ENCODE measurements around the gene DCHS2. TPM values are rescaled to one million over a fixed set of nuclear protein-coding genes. Genes with fewer than 3 reads are reported as not detected.
A peak's percentile ranks its signal among the peaks of the same experiment; 100 is the strongest.

Gene DCHS2
- total RNA-seq, 2 experiments from 2014 or later: 0.16 to 0.22 TPM

DNA sequence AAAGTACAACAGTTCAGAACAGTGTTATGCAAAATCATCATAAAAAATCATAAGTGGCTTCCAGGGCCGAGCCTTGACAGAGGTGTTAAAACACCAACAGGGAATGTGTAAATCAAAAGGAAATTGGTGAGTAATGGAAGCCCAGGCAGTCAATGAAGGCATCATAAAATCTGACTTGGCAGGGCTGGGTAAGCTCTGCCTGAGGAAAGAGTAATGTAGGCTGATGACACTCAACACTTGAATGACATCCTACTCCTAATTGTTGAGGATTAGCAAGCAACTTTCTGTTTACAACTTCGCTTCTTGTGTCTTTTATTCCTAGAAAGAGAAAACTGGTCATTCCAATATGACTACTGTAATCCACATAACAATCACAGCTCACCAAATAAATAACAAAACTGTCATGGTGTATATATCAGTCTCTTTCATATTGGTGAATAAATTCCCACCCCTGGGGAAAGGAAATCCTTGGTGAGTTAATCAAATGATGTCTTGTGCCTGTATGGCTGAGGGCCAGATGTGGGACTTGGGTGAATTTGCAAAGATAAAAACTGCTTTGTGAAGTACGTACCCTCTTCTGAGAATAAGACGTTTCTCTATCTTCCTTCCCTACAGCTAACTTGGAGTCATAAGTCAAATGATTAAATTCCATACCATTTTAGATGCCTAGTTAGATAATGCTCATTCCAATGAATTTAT is 196.8 kb downstream of the DCHS2 start:
- H3K36me3 ChIP-seq (ENCODE audit: insufficient read depth, low read length): no peaks in the 10 kb centered on the region
- Mint-ChIP-seq H3K4me1 (ENCODE audit: low read depth) (no peaks in the 10 kb centered on the region), H3K27me3 (peaks cover 15% of the 10 kb centered on the region), H3K9me3 (no peaks in the 10 kb centered on the region), H3K4me3 (no peak overlapping the region), H3K27ac (no peak overlapping the region), H3K36me3 (ENCODE audit: low read depth) (no peaks in the 10 kb centered on the region)
- H3K27ac ChIP-seq (ENCODE audit: low read depth in 1 of 2, low read length in 2 of 2): no peak overlapping the region
- H3K4me3 ChIP-seq (ENCODE audit: low read length): no peak overlapping the region
- H3K4me1 ChIP-seq (ENCODE audit: insufficient read depth, low read length): no peaks in the 10 kb centered on the region
- H3K9me3 ChIP-seq (ENCODE audit: control insufficient read depth in 1 of 2, insufficient read depth in 1 of 2, low read length in 2 of 2): no peaks in the 10 kb centered on the region
- ATAC-seq (ENCODE audit: poor library complexity): no peak
- ChIA-PET CTCF (no interaction called here), POLR2A (no interaction called here)
- intact Hi-C loops (cut with DNase I, micrococcal nuclease): no loop called here
- DNase-seq: no peak
- peaks cover 0 to 3% of the 10 kb centered on the region in 2 experiments for H3K27me3 ChIP-seq (ENCODE audit: control insufficient read depth in 1 of 2, insufficient read depth in 2 of 2, low read length in 2 of 2)
- TF ChIP-seq, protein P1, sequence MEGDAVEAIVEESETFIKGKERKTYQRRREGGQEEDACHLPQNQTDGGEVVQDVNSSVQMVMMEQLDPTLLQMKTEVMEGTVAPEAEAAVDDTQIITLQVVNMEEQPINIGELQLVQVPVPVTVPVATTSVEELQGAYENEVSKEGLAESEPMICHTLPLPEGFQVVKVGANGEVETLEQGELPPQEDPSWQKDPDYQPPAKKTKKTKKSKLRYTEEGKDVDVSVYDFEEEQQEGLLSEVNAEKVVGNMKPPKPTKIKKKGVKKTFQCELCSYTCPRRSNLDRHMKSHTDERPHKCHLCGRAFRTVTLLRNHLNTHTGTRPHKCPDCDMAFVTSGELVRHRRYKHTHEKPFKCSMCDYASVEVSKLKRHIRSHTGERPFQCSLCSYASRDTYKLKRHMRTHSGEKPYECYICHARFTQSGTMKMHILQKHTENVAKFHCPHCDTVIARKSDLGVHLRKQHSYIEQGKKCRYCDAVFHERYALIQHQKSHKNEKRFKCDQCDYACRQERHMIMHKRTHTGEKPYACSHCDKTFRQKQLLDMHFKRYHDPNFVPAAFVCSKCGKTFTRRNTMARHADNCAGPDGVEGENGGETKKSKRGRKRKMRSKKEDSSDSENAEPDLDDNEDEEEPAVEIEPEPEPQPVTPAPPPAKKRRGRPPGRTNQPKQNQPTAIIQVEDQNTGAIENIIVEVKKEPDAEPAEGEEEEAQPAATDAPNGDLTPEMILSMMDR (IDR thresholded peaks at IDR 0.05): no peak

DNA sequence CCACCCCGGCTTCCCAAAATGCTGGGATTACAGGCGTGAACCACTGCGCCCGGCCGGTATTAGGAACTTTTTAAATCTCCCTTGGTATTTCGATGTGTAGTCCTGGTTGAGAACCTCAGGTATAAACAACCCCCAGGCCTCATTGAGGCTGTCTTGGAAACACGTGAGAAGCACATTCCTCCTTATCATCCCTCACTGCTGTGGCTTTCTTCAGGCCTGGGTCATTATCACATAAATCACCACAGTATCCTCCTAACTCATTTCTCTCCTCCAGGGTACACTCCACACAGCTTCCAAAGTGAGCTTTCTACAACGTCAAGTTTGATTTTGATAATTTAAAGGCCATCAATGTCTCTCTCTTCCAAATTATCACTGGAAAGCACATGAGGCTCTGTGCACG is 198.2 kb downstream of the DCHS2 start:
- no peak for ATAC-seq (ENCODE audit: poor library complexity)
- H3K4me1 ChIP-seq (ENCODE audit: insufficient read depth, low read length): no peaks in the 10 kb centered on the region
- H3K9me3 ChIP-seq (ENCODE audit: control insufficient read depth in 1 of 2, insufficient read depth in 1 of 2, low read length in 2 of 2): no peaks in the 10 kb centered on the region
- H3K36me3 ChIP-seq (ENCODE audit: insufficient read depth, low read length): no peaks in the 10 kb centered on the region
- H3K4me3 ChIP-seq (ENCODE audit: low read length): no peak overlapping the region
- ChIA-PET POLR2A (no interaction called here), CTCF (no interaction called here)
- H3K27ac ChIP-seq (ENCODE audit: low read depth in 1 of 2, low read length in 2 of 2): no peak overlapping the region
- Mint-ChIP-seq H3K27me3 (peaks cover 21% of the 10 kb centered on the region), H3K27ac (no peak overlapping the region), H3K36me3 (ENCODE audit: low read depth) (no peaks in the 10 kb centered on the region), H3K9me3 (no peaks in the 10 kb centered on the region), H3K4me1 (ENCODE audit: low read depth) (no peaks in the 10 kb centered on the region), H3K4me3 (no peak overlapping the region)
- TF ChIP-seq, protein P1 (IDR thresholded peaks at IDR 0.05): no peak
- no peak for DNase-seq
- intact Hi-C loops (cut with DNase I, micrococcal nuclease): no loop called here
- H3K27me3 ChIP-seq (ENCODE audit: control insufficient read depth in 1 of 2, insufficient read depth in 2 of 2, low read length in 2 of 2): peaks cover 0 to 3% of the 10 kb centered on the region in 2 experiments

DNA sequence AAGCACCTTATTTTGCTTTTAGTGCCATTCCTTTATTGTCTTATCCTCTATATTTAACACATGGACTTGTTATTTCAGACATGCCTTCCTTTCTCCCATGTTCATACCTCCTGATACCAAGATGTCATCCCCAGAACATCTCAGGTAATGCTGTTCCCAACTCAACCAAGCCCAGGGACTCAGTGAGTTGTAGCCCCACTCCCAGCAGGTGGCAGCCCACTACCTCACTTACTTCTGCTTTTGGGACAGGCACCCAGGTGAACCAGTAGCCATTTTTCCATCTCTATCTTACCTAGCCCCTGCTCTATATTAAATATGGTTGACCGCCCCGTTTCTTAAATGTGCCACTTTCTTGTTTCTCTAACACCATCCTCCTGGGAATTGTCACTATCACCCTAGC is 199.0 kb downstream of the DCHS2 start:
- no peaks in the 10 kb centered on the region for H3K9me3 ChIP-seq (ENCODE audit: control insufficient read depth in 1 of 2, insufficient read depth in 1 of 2, low read length in 2 of 2)
- TF ChIP-seq, protein P1 (IDR thresholded peaks at IDR 0.05): no peak
- no peaks in the 10 kb centered on the region for H3K4me1 ChIP-seq (ENCODE audit: insufficient read depth, low read length)
- intact Hi-C loops (cut with DNase I, micrococcal nuclease): no loop called here
- CTCF ChIA-PET: interaction anchor here (0.6 kb wide), 1 partner anchor 19 kb away, joined by 3 read pairs; no protein-coding TSS in a partner anchor
- POLR2A ChIA-PET: no interaction called here
- H3K4me3 ChIP-seq (ENCODE audit: low read length): no peak overlapping the region
- H3K4me3 Mint-ChIP-seq: no peak overlapping the region
- H3K27ac ChIP-seq (ENCODE audit: low read depth in 1 of 2, low read length in 2 of 2): no peak overlapping the region
- no peaks in the 10 kb centered on the region for H3K27me3 ChIP-seq (ENCODE audit: control insufficient read depth in 1 of 2, insufficient read depth in 2 of 2, low read length in 2 of 2)
- H3K36me3 Mint-ChIP-seq (ENCODE audit: low read depth): no peaks in the 10 kb centered on the region
- no peaks in the 10 kb centered on the region for H3K36me3 ChIP-seq (ENCODE audit: insufficient read depth, low read length)
- DNase-seq (peak in 2 of 14 experiments; percentile 4 to 9), ATAC-seq (ENCODE audit: poor library complexity) (no peak)
- no peaks in the 10 kb centered on the region for H3K9me3 Mint-ChIP-seq
- H3K4me1 Mint-ChIP-seq (ENCODE audit: low read depth): no peaks in the 10 kb centered on the region
- H3K27me3 Mint-ChIP-seq: peaks cover 19% of the 10 kb centered on the region
- no peak overlapping the region for H3K27ac Mint-ChIP-seq
